Lung (tissue), 12 donors: Measurements from ENCODE around the gene PINLYP. TPM values are rescaled to one million over a fixed set of nuclear protein-coding genes. Genes with fewer than 3 reads are reported as not detected.

Experiments
- ATAC-seq: fragments of 200-7000 bp; cut with Tn5 transposase; one replicate; pipeline ENCODE4 v1.9.1; 2020; ENCODE audit warnings: moderate number of reproducible peaks; ENCODE audit not compliant: insufficient read depth, low FRiP score
- DNase-seq, 3 donors: peaks; one replicate each; pipeline ENCODE4 v3.0.0-alpha.2; 2013 to 2017
- H3K27ac ChIP-seq, 2 donors: one replicate each; pipeline ENCODE4 v1.5.1; 2013; ENCODE audit warnings: mild to moderate bottlenecking in 2 of 2, moderate library complexity in 2 of 2, control low read depth in 1 of 2, inconsistent platforms in 1 of 2, low read depth in 1 of 2, low read length in 1 of 2
- H3K27me3 ChIP-seq, 3 donors: one replicate each; pipeline ENCODE4 v1.5.1; 2013; ENCODE audit warnings: low read length in 2 of 3; ENCODE audit not compliant: control insufficient read depth in 3 of 3, insufficient read depth in 3 of 3
- H3K36me3 ChIP-seq, 4 donors: one replicate each; pipeline ENCODE4 v1.5.1; 2013; ENCODE audit warnings: low read length in 4 of 4, mild to moderate bottlenecking in 1 of 4, moderate library complexity in 1 of 4; ENCODE audit not compliant: control insufficient read depth in 4 of 4, insufficient read depth in 4 of 4
- H3K4me1 ChIP-seq, 5 donors: one replicate each; pipeline ENCODE4 v1.5.1; 2013; ENCODE audit warnings: low read length in 5 of 5, mild to moderate bottlenecking in 2 of 5, moderate library complexity in 1 of 5; ENCODE audit not compliant: control insufficient read depth in 5 of 5, insufficient read depth in 5 of 5
- H3K4me3 ChIP-seq: one replicate; pipeline ENCODE4 v1.5.1; 2013; ENCODE audit warnings: mild to moderate bottlenecking, control low read depth, moderate library complexity
- H3K9ac ChIP-seq, 2 donors: one replicate each; pipeline ENCODE4 v1.5.1; 2013; ENCODE audit warnings: low read length in 2 of 2, control low read depth in 1 of 2; ENCODE audit not compliant: insufficient read depth in 1 of 2
- H3K9me3 ChIP-seq, 4 donors: one replicate each; pipeline ENCODE4 v1.5.1; 2013; ENCODE audit warnings: low read length in 3 of 4, mild to moderate bottlenecking in 1 of 4, moderate library complexity in 1 of 4; ENCODE audit not compliant: control insufficient read depth in 4 of 4, insufficient read depth in 3 of 4
- WGBS, 2 donors: extraction: QIAGEN DNeasy Blood & Tissue Kit; methylation state at CpG; one replicate each; pipeline ENCODE4 v1.1.7; 2013; 5-methylcytosine and 5-hydroxymethylcytosine counted together
- polyA plus RNA-seq, 2 donors: library from polyadenylated mRNA; stranded (reverse); fragments of 200-250 nt; gene quantifications; one replicate each; pipeline ENCODE4 v1.2.1, GENCODE V29; 2013
- total RNA-seq, 2 donors: library from RNA; depleted of rRNA in 1 of 2; stranded (reverse); fragments of >200 nt in 1 of 2; gene quantifications; one replicate each; pipeline ENCODE4 v1.2.1, GENCODE V29; 2014 to 2021
- TF ChIP-seq, protein P1 (sequence below): IDR thresholded peaks from 2 replicates; pipeline ENCODE4 v1.5.1; 2012; ENCODE audit warnings: mild to moderate bottlenecking; ENCODE audit errors: control extremely low read depth, extremely low read depth
- donor health status: control.
- donor health status: control.
- donor health status: Bipolar disorder and iron deficiency.
- donor health status: healthy.
- donor health status: DM: yes; HTN: yes; CAD: no.

The PINLYP gene
- total and polyA plus RNA-seq, 4 donors: 6.1 to 14.2 (median 8.4) TPM

GRCh38 chr19:43541920-43542650 lies 33.5 kb upstream of the PINLYP start:
- 97% methylated on average over 5 of the region's 5 CpGs for WGBS, 2 donors
- Histone ChIP-seq H3K27ac (no peak overlapping the region), H3K9me3 (peaks cover 0 to 4% (median 1%) of the 10 kb centered on the region in 4 donors), H3K9ac (no peak overlapping the region), H3K36me3 (peaks cover 6 to 43% (median 36%) of the 10 kb centered on the region in 4 donors), H3K27me3 (no peaks in the 10 kb centered on the region), H3K4me3 (no peak overlapping the region), H3K4me1 (no peaks in the 10 kb centered on the region)
- TF ChIP-seq, protein P1, sequence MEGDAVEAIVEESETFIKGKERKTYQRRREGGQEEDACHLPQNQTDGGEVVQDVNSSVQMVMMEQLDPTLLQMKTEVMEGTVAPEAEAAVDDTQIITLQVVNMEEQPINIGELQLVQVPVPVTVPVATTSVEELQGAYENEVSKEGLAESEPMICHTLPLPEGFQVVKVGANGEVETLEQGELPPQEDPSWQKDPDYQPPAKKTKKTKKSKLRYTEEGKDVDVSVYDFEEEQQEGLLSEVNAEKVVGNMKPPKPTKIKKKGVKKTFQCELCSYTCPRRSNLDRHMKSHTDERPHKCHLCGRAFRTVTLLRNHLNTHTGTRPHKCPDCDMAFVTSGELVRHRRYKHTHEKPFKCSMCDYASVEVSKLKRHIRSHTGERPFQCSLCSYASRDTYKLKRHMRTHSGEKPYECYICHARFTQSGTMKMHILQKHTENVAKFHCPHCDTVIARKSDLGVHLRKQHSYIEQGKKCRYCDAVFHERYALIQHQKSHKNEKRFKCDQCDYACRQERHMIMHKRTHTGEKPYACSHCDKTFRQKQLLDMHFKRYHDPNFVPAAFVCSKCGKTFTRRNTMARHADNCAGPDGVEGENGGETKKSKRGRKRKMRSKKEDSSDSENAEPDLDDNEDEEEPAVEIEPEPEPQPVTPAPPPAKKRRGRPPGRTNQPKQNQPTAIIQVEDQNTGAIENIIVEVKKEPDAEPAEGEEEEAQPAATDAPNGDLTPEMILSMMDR: no peak
- ATAC-seq (no peak), DNase-seq (no peak)

- 95 to 96% methylated on average over 9 of the region's 9 CpGs for WGBS, 2 donors
- H3K4me1 ChIP-seq: no peaks in the 10 kb centered on the region
- H3K27ac ChIP-seq: no peak overlapping the region
- H3K9me3 ChIP-seq: peaks cover 0 to 3% (median 1%) of the 10 kb centered on the region in 4 donors
- no peak overlapping the region for H3K4me3 ChIP-seq
- DNase-seq: no peak
- peaks cover 2 to 39% (median 27%) of the 10 kb centered on the region in 4 donors for H3K36me3 ChIP-seq
- TF ChIP-seq, protein P1: no peak
- H3K9ac ChIP-seq: no peak overlapping the region
- H3K27me3 ChIP-seq: no peaks in the 10 kb centered on the region
- no peak for ATAC-seq
Measured at GRCh38 chr19:43544077-43544476, 31.5 kb upstream of the PINLYP start.

DNA sequence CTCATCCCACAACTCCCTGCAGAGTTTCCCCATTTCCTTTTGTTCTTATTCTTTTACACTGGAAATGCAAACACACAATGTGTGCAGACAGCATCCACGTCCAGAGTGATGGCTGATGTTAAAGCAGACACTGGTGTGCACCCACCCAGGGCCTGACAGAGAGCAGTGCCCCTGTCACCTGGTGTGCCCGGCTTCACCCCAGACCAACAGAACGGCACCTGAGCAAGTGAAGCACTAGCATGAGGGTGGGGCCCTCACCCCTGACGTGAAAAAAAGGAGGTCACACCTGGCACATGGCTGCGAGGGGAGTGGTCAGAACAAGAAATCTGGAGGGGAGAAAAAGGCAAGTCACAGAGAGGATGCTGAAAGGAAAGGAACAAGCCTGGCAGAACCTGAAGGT lies 30.3 kb upstream of the PINLYP start:
- H3K27me3 ChIP-seq: no peaks in the 10 kb centered on the region
- H3K9me3 ChIP-seq: peaks cover 0 to 2% (median 0%) of the 10 kb centered on the region in 4 donors
- 89 to 94% methylated on average over 5 of the region's 5 CpGs for WGBS, 2 donors
- H3K4me3 ChIP-seq: no peak overlapping the region
- ATAC-seq (no peak), DNase-seq (no peak)
- no peaks in the 10 kb centered on the region for H3K4me1 ChIP-seq
- H3K9ac ChIP-seq: no peak overlapping the region
- H3K36me3 ChIP-seq: peaks cover 2 to 36% (median 21%) of the 10 kb centered on the region in 4 donors
- no peak overlapping the region for H3K27ac ChIP-seq
- TF ChIP-seq, protein P1: no peak

DNA sequence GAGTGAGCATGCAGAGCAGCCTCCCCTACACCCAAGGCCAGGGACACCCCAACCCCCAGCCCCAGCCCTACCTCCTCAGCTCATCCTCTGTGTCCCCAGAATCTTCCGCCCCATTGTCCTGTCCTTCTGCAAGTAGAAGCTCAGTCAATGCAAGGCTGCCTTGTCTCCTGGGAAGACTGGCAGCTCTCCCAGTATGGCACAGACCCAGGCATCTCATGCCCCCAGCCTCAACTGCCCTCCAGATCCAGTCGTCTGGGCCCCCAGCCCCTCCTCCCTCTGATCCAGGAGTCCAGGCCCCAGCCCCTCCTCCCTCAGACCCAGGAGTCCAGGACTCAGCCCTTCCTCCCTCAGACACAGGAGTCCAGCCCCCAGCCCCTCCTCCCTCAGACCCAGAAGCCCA lies 29.6 kb upstream of the PINLYP start:
- no peak for DNase-seq
- Histone ChIP-seq H3K9ac (no peak overlapping the region), H3K4me3 (no peak overlapping the region), H3K27ac (no peak overlapping the region), H3K36me3 (peaks cover 0 to 37% (median 22%) of the 10 kb centered on the region in 4 donors), H3K4me1 (no peaks in the 10 kb centered on the region), H3K27me3 (no peaks in the 10 kb centered on the region), H3K9me3 (no peaks in the 10 kb centered on the region)
- TF ChIP-seq, protein P1: no peak
- WGBS, 2 donors: 81 to 83% methylated on average over 2 of the region's 2 CpGs
- no peak for ATAC-seq
